PC-9 (cell line): ENCODE measurements around the gene PRKCA.

Experiments used
- EZH2 ChIP-seq: fragments of 200-600 bp; sonication (generic); IDR thresholded peaks from 2 replicates; pipeline ENCODE4 v1.8.0; 2017; ENCODE audit warnings: antibody characterized with exemption, low read depth
- TF ChIP-seq, protein P1 (sequence below): fragments of 200-600 bp; sonication (generic); conservative IDR thresholded peaks from 2 replicates; pipeline ENCODE4 v1.6.1; 2017; ENCODE audit warnings: mixed run types, antibody characterized with exemption, mild to moderate bottlenecking, moderate library complexity

DNA sequence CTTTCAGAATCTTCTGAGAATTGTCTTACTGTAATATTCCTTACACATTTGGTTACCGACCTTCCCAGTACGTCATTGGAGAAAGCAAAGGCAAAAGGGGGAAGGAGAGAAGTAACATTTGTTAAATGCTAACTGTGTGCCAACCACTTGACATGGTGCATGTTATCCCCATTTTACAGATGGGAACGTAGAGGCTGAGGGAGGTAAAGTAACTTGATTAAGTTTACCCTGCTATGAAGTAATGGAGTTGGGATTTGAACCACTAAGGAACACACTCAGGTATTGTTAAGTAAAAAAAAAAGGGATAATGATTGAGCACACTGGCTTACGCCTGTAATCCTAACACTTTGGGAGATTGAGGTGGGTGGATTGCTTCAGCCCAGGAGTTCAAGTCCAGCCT is 156.4 kb downstream of the PRKCA start:
- TF ChIP-seq, protein P1, sequence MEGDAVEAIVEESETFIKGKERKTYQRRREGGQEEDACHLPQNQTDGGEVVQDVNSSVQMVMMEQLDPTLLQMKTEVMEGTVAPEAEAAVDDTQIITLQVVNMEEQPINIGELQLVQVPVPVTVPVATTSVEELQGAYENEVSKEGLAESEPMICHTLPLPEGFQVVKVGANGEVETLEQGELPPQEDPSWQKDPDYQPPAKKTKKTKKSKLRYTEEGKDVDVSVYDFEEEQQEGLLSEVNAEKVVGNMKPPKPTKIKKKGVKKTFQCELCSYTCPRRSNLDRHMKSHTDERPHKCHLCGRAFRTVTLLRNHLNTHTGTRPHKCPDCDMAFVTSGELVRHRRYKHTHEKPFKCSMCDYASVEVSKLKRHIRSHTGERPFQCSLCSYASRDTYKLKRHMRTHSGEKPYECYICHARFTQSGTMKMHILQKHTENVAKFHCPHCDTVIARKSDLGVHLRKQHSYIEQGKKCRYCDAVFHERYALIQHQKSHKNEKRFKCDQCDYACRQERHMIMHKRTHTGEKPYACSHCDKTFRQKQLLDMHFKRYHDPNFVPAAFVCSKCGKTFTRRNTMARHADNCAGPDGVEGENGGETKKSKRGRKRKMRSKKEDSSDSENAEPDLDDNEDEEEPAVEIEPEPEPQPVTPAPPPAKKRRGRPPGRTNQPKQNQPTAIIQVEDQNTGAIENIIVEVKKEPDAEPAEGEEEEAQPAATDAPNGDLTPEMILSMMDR = no peak
- TF ChIP-seq EZH2 = no peak
